ENCODE results near the gene PPP2R2D.

DNA sequence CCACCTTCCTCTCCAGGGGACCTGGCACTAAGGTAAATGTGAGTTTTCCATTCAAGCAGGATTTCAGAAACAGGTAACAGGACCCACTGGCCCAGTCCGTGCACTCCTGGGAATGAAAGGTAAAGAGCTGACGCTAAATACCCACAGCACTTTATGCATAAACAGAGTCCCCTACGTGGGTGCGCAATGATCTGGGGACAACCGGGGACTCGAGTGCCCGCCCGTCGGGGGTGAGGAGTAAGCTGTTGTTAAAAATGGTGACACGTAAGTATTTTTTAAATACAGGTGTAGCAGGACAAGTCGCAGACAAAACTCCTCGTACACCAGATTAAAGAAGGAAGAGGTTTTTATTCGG lies 47.2 kb upstream of the PPP2R2D start:
- TF ChIP-seq POLR2AphosphoS5 (IDR thresholded peaks at IDR 0.05): no peak
- TF ChIP-seq, protein P1, sequence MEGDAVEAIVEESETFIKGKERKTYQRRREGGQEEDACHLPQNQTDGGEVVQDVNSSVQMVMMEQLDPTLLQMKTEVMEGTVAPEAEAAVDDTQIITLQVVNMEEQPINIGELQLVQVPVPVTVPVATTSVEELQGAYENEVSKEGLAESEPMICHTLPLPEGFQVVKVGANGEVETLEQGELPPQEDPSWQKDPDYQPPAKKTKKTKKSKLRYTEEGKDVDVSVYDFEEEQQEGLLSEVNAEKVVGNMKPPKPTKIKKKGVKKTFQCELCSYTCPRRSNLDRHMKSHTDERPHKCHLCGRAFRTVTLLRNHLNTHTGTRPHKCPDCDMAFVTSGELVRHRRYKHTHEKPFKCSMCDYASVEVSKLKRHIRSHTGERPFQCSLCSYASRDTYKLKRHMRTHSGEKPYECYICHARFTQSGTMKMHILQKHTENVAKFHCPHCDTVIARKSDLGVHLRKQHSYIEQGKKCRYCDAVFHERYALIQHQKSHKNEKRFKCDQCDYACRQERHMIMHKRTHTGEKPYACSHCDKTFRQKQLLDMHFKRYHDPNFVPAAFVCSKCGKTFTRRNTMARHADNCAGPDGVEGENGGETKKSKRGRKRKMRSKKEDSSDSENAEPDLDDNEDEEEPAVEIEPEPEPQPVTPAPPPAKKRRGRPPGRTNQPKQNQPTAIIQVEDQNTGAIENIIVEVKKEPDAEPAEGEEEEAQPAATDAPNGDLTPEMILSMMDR (IDR thresholded peaks at IDR 0.05): no peak
- no peak for TF ChIP-seq POLR2A (IDR thresholded peaks at IDR 0.05)

All from stomach (tissue), 4 donors.